GM13976 (cell line): ENCODE measurements around the gene IRAK2.

ENCODE experiments used
- DNase-seq: peaks from one replicate; pipeline ENCODE4 v3.0.0; 2012; ENCODE audit warnings: low spot score
- in situ Hi-C: fragments of 300-500 bp; cut with MboI; formaldehyde crosslinking; loops from one replicate; pipeline ENCODE4 v1.12.0; 2022; ENCODE audit warnings: low sequenced_read_pairs, mixed read lengths, inconsistent platforms; ENCODE audit not compliant: unreplicated experiment
- TF ChIP-seq, protein P1 (sequence below): IDR thresholded peaks from 2 replicates; pipeline ENCODE4 v1.5.1; 2012; ENCODE audit warnings: borderline replicate concordance, mild to moderate bottlenecking; ENCODE audit not compliant: insufficient read depth; ENCODE audit errors: extremely low read depth, missing control alignments, control extremely low read depth

IRAK2 gene

DNA sequence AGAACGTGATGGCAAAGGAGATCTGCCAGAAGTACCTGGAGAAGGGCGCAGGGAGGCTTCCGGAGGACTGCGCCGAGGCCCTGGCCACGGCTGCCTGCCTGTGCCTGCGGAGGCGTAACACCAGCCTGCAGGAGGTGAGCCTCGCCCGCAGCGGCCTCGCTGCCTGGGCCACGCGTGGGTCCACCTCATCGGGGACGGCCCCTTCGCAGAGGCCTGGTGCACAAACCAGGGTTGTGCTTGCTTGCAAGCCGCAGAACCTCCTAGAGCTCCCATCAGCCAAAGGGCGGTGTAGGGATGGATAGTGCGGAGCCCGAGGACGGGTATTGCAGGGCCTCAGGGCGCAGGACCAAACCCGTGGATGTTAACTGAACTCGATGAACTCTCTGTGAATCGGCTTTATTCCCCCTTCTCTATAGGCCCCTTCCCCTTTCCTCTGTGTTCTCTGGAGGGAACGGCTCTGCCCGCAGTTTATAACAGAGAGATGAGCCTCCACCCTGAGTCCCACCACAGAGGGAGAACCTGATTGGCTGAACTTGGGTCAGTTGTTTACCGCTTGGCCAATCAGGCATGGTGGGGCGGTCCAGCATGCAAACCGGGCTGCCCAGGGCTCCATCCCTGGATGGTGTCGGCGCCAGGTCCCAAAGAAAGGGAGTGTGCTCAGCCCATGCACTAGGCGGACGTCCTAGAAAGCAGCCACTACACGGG is 70.0 kb downstream of the IRAK2 start:
- no peak for DNase-seq
- TF ChIP-seq, protein P1, sequence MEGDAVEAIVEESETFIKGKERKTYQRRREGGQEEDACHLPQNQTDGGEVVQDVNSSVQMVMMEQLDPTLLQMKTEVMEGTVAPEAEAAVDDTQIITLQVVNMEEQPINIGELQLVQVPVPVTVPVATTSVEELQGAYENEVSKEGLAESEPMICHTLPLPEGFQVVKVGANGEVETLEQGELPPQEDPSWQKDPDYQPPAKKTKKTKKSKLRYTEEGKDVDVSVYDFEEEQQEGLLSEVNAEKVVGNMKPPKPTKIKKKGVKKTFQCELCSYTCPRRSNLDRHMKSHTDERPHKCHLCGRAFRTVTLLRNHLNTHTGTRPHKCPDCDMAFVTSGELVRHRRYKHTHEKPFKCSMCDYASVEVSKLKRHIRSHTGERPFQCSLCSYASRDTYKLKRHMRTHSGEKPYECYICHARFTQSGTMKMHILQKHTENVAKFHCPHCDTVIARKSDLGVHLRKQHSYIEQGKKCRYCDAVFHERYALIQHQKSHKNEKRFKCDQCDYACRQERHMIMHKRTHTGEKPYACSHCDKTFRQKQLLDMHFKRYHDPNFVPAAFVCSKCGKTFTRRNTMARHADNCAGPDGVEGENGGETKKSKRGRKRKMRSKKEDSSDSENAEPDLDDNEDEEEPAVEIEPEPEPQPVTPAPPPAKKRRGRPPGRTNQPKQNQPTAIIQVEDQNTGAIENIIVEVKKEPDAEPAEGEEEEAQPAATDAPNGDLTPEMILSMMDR = no peak
- in situ Hi-C loops = no loop called here

- in situ Hi-C loops = no loop called here
- TF ChIP-seq, protein P1 = no peak
- no peak for DNase-seq
These were observed 70.8 kb downstream of the IRAK2 start for GRCh38 chr3:10235551-10235950.

DNA sequence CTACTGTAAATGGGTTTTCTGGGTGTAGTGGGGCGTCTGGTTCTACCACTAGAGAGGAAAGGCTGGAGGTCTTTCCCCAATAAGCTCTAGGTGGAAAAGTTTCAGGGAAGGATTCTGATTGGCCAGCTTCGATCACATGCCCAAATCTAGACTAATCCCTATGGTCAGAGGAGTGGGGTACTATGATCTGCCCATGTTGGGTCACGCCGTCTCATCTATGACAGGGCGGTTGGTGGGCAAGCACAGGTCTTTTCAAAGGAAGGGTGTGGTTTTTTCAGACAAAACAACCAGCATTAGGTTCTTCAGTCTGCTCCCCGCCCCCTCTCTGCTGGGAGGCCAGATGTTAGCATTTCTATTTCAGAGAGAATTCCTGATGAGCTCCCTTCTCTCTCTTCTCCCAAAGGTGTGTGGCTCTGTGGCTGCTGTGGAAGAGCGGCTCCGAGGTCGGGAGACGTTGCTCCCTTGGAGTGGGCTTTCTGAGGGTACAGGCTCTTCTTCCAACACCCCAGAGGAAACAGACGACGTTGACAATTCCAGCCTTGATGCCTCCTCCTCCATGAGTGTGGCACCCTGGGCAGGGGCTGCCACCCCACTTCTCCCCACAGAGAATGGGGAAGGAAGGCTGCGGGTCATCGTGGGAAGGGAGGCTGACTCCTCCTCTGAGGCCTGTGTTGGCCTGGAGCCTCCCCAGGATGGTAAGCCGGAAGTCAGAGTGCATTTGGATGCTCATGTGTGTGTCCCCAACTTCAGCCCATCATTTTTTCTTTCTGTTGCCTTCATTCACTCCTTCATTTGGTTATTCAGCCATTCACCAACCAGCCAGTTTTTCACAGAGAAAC is 73.8 kb downstream of the IRAK2 start:
- TF ChIP-seq, protein P1 = no peak
- no peak for DNase-seq
- in situ Hi-C loops = no loop called here

- in situ Hi-C loops = no loop called here
- TF ChIP-seq, protein P1 = no peak
- DNase-seq = no peak
These were observed 76.1 kb downstream of the IRAK2 start for GRCh38 chr3:10240799-10241198.

GRCh38 chr3:10242182-10243065 is 77.7 kb downstream of the IRAK2 start:
- TF ChIP-seq, protein P1 = no peak
- peak; percentile 73 for DNase-seq
- in situ Hi-C loops = no loop called here

DNA sequence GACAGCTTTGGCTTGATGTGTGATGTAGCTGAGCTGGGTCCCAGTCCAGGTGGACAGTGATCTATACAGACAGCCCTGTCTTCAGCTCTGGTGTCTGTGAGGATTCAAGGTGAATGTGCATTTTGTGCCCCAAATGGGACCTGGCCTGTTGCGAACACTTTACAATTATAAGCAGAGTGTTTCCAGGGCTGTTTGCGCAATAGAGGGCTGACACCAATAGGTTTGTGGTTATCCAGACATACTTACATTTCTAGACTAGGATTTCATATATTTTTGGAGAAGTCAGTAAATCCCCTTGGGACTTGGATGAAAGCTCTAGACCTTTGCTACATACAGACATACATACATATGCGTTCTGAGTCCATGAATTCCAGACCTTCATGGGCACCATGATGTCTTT is 79.3 kb downstream of the IRAK2 start:
- in situ Hi-C loops = no loop called here
- TF ChIP-seq, protein P1 = no peak
- DNase-seq = no peak
